ENCODE data around the gene MAN1A1. TPM values are rescaled to one million over a fixed set of nuclear protein-coding genes. Genes with fewer than 3 reads are reported as not detected.

The MAN1A1 gene
- total RNA-seq, 1 experiment from 2014 or later = 6.8 TPM

GRCh38 chr6:119234457-119234856 is 115.1 kb downstream of the MAN1A1 start (continued):
- TF ChIP-seq E2F5 (CRISPR knock-in tag; IDR thresholded peaks at IDR 0.05) (no peak), ARID4B (CRISPR knock-in tag; IDR thresholded peaks at IDR 0.05; ENCODE audit: borderline replicate concordance) (no peak)

GRCh38 chr6:119233312-119233984 is 116.1 kb downstream of the MAN1A1 start:
- H3K4me3 Mint-ChIP-seq = no peak overlapping the region
- no peaks in the 10 kb centered on the region for H3K4me1 Mint-ChIP-seq
- ChIA-PET CTCF (no interaction called here), POLR2A (no interaction called here)
- peaks cover 12% of the 10 kb centered on the region for H3K36me3 Mint-ChIP-seq
- H3K9me3 Mint-ChIP-seq = peaks cover 13% of the 10 kb centered on the region
- H3K27ac Mint-ChIP-seq = no peak overlapping the region
- DNase-seq (ENCODE audit: low spot score) = no peak
- TF ChIP-seq ZNF396 (CRISPR knock-in tag; IDR thresholded peaks at IDR 0.05; ENCODE audit: borderline replicate concordance) (no peak), ZNF317 (CRISPR knock-in tag; IDR thresholded peaks at IDR 0.05; ENCODE audit: borderline replicate concordance, low read depth) (no peak), NR1H2 (CRISPR knock-in tag; IDR thresholded peaks at IDR 0.05) (no peak), STAT6 (CRISPR knock-in tag; conservative IDR thresholded peaks at IDR 0.05; ENCODE audit: low read depth) (no peak), ERG (CRISPR knock-in tag; IDR thresholded peaks at IDR 0.05) (no peak), GABPB1 (CRISPR knock-in tag; IDR thresholded peaks at IDR 0.05) (no peak), FOXP4 (CRISPR knock-in tag; IDR thresholded peaks at IDR 0.05) (no peak), NR3C1 (CRISPR knock-in tag; conservative IDR thresholded peaks at IDR 0.05; ENCODE audit: low read depth) (no peak), AR (CRISPR knock-in tag; IDR thresholded peaks at IDR 0.05) (no peak), ZNF281 (CRISPR knock-in tag; IDR thresholded peaks at IDR 0.05) (no peak)
- no peaks in the 10 kb centered on the region for H3K27me3 Mint-ChIP-seq (ENCODE audit: low read depth)
- no peak for ATAC-seq
